NCI-H526 treated with DMSO at 0.1 percent for 48 hours (cell line): ENCODE results near the gene SPRED2.

Experiments used
- DNase-seq: peaks from one replicate; lab custom pipeline; 2025; lab: John Stamatoyannopoulos, UW

SPRED2 gene

GRCh38 chr2:65415091-65415490 is 17.3 kb downstream of the SPRED2 start:
- DNase-seq: no peak

GRCh38 chr2:65413610-65414009 is 18.8 kb downstream of the SPRED2 start:
- DNase-seq: no peak

GRCh38 chr2:65413106-65413505 is 19.3 kb downstream of the SPRED2 start:
- no peak for DNase-seq

- DNase-seq: no peak
Measured at GRCh38 chr2:65411056-65411795, 21.2 kb downstream of the SPRED2 start.

DNA sequence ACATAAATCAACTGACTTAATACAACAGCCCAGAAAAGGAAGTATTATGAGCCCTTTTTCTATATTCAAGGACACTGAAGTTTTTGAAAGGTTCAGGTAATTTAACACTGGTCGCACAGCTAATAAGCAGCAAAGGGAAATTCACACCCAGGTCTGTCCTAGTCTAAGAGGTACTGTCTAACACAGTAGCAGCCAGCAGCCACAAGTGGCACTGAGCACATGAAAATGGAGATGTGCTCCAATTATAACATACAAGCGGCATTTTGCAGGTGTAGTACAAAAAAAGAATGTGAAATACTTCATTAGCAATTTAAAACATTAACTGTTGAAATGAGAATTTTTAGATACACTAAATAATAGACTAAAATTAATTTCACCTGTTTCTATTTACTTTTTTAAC is 23.4 kb downstream of the SPRED2 start:
- DNase-seq: no peak

DNA sequence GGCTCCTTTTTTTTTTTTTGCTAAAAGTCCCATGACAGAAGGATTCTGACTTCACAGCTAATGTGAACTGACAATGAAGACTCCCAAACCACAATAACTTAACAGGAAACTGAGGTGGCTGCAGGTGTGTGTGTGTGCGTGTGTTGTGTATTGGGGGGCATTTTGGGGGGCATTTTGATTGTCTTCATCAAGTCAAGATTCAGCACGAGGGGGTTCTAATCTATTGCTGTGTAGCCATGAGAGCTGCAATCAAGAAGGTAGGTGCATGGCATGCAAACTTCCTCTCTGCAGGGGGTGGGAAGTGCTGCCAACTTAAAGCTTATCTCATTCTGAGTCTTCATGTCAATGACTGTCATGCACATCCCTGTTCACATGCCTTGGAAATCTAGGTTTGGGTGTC is 25.2 kb downstream of the SPRED2 start:
- DNase-seq: no peak

DNA sequence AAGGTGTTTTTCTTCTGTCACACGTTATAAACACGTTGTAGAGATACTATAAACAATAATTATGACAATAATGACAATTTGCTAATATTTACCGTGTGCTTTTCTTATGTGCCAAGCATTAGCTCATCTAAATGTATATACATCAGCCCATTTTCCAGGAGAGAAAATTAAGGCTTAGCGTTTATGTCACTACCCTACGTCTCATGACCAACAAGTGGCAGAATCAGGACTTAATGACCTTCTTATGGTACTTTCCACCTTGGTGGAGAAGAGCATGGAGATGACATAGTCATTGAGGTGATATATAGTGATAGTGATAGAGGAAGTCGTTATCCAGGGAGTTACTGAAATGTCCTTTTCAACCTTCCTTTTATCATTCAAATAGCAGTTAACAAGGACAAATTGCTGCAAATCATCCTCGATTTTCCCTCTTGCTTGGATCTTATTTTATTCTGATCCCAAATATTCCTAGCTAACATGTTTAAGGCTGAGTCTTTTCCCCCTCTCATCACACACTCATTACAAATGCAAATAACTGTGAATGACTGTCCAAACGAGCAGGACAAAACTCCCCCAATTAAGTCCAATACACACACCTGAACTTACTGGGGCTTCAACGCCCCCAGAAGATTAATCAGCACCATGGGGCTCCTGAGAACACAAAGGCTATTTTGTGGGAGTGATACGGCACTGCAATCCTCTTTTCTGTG is 27.3 kb downstream of the SPRED2 start:
- no peak for DNase-seq

- DNase-seq: no peak
Measured at GRCh38 chr2:65403529-65403915, 28.9 kb downstream of the SPRED2 start.

DNA sequence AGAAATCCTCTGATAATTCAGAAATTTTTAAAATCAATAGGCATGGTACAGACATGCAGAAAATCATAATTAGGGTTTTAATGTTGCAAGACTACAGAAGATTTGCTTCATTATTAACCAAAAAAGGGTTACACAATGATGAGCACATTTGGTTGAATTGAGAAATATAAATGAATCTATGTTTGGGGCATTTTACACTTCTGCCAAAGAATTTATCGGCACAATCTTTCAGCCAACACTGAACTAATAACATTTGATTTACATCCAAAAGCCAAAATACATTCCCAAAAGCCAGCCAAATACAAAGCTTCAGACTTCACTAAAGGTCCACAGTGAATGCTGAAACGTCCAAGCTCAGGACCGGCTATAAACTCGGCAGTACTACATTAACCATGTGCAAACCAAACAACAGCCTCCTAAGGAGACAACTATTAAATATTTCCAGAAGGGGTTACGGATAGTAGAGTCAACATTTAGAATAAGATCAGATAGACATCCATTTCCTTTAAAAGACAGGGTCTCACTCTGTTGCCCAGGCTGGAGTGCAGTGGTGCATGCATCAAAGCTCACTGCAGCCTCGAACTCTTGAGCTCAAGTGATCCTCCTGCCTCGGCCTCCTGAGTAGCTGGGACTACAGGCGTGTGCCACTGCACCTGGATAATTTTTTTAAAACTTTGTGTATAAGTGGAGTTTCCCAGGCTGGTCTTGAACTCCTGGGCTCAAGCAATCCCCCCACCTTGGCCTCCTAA is 29.4 kb downstream of the SPRED2 start:
- no peak for DNase-seq

DNA sequence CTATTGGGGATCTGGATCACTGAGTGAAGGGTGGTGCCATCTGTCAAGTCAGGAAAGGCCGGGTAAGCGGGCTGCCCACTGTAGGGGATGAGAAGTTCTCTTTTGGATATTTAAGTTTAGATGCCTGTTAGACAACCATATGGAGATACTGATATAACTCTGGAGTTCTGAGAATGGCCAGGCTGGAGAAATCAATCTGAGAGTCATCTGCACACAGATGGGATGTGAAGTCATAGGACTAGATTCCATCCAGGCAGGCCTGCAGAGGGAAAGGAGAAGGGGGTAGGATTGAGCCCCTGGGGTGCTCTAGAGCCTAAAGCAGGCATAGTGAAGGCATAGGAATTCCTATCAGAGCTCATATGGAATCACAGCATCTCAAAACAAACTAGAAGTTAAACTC is 30.1 kb downstream of the SPRED2 start:
- DNase-seq: no peak

DNA sequence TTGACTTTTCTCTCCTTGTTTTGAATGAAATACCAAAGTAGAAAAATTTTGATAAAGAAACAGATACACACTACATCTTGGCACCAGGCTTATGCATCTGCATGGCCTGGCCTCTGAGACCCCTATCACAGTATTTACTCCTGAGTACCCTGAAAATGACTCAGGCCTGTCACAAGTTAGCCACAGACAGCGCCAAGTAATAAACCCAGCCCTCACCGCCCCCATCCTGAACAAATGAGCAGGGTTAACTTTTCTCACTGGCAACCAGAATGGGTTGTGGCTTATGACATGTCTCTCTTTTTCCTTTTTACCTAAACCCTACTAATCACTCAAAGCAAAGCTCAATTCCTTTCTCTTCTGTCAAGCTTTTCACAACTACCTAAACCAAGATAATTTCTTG is 35.3 kb downstream of the SPRED2 start:
- no peak for DNase-seq

DNA sequence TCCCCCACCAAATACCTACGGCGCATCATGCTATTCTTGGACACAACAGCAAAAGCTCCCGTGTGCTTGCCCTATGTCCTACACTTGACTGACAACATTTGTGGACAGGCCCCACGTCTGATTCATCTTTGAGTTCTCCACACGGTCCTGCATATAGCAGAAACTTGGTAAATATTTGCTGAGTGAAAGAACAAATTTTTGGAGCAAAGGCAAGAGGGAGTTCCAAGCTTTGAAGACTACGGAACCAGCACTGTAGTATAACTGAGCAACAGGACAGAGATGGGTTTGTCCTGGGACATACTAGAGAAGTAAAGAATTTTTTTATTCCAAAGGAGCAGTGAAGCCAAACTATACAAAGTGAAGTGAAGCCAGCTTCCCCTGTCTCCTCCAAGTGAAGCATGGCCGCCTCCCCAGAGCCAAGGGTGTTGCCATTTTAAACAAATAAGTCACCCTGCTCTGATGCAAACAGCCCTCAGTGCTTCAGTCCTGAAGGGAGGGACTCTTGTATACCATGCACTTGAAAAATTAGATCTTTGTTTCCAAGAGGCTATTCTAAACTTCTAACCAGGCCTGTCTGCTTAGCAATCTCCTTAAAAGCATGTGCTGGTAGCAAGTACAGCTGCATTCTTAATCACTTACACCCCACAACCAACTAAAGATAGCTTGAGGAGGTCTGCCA is 35.9 kb downstream of the SPRED2 start:
- DNase-seq: no peak

GRCh38 chr2:65395621-65396347 is 36.6 kb downstream of the SPRED2 start:
- no peak for DNase-seq

DNA sequence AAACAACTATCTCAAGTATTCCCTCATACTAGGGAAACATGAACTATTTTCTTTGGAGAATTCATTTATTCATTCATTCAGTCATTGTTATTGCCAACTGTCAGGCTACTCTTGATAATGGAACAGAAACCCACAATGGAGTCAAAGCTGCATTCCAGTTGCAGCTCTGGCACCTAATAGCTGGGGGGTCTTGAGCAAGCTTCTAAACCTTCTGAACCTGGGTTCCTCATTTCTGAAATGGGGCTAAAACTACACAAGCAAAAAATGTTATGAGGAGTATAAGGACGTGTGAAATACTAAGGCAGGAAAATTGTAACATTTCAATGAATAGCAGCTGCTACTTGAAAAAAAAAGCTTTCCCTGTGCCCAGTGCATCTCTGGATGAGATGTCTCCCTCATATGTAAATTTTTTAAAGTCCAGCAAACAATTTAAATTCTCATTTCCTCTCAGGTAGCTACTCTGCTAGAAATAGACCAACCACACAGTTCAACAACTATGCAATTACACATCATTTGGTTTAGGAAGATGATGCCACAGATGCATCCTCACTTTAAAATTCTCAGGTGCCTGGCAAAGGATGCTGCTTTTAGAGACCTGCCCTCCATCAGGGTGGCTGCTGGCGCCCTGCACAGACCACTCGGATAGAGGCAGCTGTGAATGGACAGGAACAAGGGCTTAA is 38.5 kb downstream of the SPRED2 start:
- DNase-seq: peak; percentile 12

- no peak for DNase-seq
Measured at GRCh38 chr2:65393046-65393445, 39.4 kb downstream of the SPRED2 start.

DNA sequence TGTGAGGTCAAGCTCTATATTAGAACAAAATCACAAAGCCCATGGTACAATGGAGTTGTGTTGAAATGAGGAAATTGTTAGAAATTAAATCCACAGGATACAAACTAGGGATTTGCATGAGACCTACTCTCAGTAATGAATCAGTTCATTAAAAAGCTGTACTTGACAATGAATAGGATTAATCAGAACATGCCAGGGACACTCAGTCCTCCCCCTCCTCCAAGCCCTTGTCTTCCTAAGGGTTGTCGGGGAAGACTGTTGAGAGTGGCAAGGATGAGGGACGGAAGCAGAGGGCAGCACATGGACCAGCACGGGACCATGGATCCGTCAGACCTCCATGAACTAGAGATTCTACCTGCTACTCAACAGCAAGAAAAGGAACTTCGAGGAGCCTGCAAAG is 39.8 kb downstream of the SPRED2 start:
- no peak for DNase-seq

- no peak for DNase-seq
Measured at GRCh38 chr2:65390134-65390533, 42.3 kb downstream of the SPRED2 start.

GRCh38 chr2:65389476-65389875 is 42.9 kb downstream of the SPRED2 start:
- DNase-seq: no peak

GRCh38 chr2:65388596-65389390 is 43.6 kb downstream of the SPRED2 start:
- no peak for DNase-seq

GRCh38 chr2:65388051-65388531 is 44.3 kb downstream of the SPRED2 start:
- DNase-seq: no peak
